Lung (tissue), 12 donors: ENCODE measurements around the gene HMGCS2. TPM values are rescaled to one million over a fixed set of nuclear protein-coding genes. Genes with fewer than 3 reads are reported as not detected.

Experiments
- ATAC-seq: fragments of 200-7000 bp; cut with Tn5 transposase; one replicate; pipeline ENCODE4 v1.9.1; 2020; ENCODE audit warnings: moderate number of reproducible peaks; ENCODE audit not compliant: insufficient read depth, low FRiP score
- DNase-seq, 3 donors: peaks; one replicate each; pipeline ENCODE4 v3.0.0-alpha.2; 2013 to 2017
- H3K27ac ChIP-seq, 2 donors: one replicate each; pipeline ENCODE4 v1.5.1; 2013; ENCODE audit warnings: mild to moderate bottlenecking in 2 of 2, moderate library complexity in 2 of 2, control low read depth in 1 of 2, inconsistent platforms in 1 of 2, low read depth in 1 of 2, low read length in 1 of 2
- H3K27me3 ChIP-seq, 3 donors: one replicate each; pipeline ENCODE4 v1.5.1; 2013; ENCODE audit warnings: low read length in 2 of 3; ENCODE audit not compliant: control insufficient read depth in 3 of 3, insufficient read depth in 3 of 3
- H3K36me3 ChIP-seq, 4 donors: one replicate each; pipeline ENCODE4 v1.5.1; 2013; ENCODE audit warnings: low read length in 4 of 4, mild to moderate bottlenecking in 1 of 4, moderate library complexity in 1 of 4; ENCODE audit not compliant: control insufficient read depth in 4 of 4, insufficient read depth in 4 of 4
- H3K4me1 ChIP-seq, 5 donors: one replicate each; pipeline ENCODE4 v1.5.1; 2013; ENCODE audit warnings: low read length in 5 of 5, mild to moderate bottlenecking in 2 of 5, moderate library complexity in 1 of 5; ENCODE audit not compliant: control insufficient read depth in 5 of 5, insufficient read depth in 5 of 5
- H3K4me3 ChIP-seq: one replicate; pipeline ENCODE4 v1.5.1; 2013; ENCODE audit warnings: mild to moderate bottlenecking, control low read depth, moderate library complexity
- H3K9ac ChIP-seq, 2 donors: one replicate each; pipeline ENCODE4 v1.5.1; 2013; ENCODE audit warnings: low read length in 2 of 2, control low read depth in 1 of 2; ENCODE audit not compliant: insufficient read depth in 1 of 2
- H3K9me3 ChIP-seq, 4 donors: one replicate each; pipeline ENCODE4 v1.5.1; 2013; ENCODE audit warnings: low read length in 3 of 4, mild to moderate bottlenecking in 1 of 4, moderate library complexity in 1 of 4; ENCODE audit not compliant: control insufficient read depth in 4 of 4, insufficient read depth in 3 of 4
- CTCF ChIP-seq: IDR thresholded peaks from 2 replicates; pipeline ENCODE4 v1.5.1; 2012; ENCODE audit warnings: mild to moderate bottlenecking; ENCODE audit errors: control extremely low read depth, extremely low read depth
- WGBS, 2 donors: extraction: QIAGEN DNeasy Blood & Tissue Kit; methylation state at CpG; one replicate each; pipeline ENCODE4 v1.1.7; 2013; 5-methylcytosine and 5-hydroxymethylcytosine counted together
- polyA plus RNA-seq, 2 donors: library from polyadenylated mRNA; stranded (reverse); fragments of 200-250 nt; gene quantifications; one replicate each; pipeline ENCODE4 v1.2.1, GENCODE V29; 2013
- total RNA-seq, 2 donors: library from RNA; depleted of rRNA in 1 of 2; stranded (reverse); fragments of >200 nt in 1 of 2; gene quantifications; one replicate each; pipeline ENCODE4 v1.2.1, GENCODE V29; 2014 to 2021
- donor health status: control.
- donor health status: control.
- donor health status: Bipolar disorder and iron deficiency.
- donor health status: healthy.
- donor health status: DM: yes; HTN: yes; CAD: no.

Gene HMGCS2
- total and polyA plus RNA-seq, 4 donors, result 0.28 to 4.2 (median 0.52) TPM; not detected in 1

- no peaks in the 10 kb centered on the region for H3K9me3 ChIP-seq
- 89 to 92% methylated on average over 6 of the region's 6 CpGs for WGBS, 2 donors
- H3K4me1 ChIP-seq, result no peaks in the 10 kb centered on the region
- no peak for TF ChIP-seq CTCF
- DNase-seq, result no peak
- H3K27ac ChIP-seq, result no peak overlapping the region
- H3K36me3 ChIP-seq, result peaks cover 0 to 40% (median 19%) of the 10 kb centered on the region in 4 donors
- H3K4me3 ChIP-seq, result no peak overlapping the region
- ATAC-seq, result no peak
- H3K27me3 ChIP-seq, result no peaks in the 10 kb centered on the region
- H3K9ac ChIP-seq, result no peak overlapping the region
These were observed 36.8 kb downstream of the HMGCS2 start for GRCh38 chr1:119731741-119732430.

GRCh38 chr1:119731060-119731459 lies 37.6 kb downstream of the HMGCS2 start:
- no peak for TF ChIP-seq CTCF
- peaks cover 0 to under 1% (median 0%) of the 10 kb centered on the region in 4 donors for H3K9me3 ChIP-seq
- DNase-seq (no peak), ATAC-seq (no peak)
- H3K9ac ChIP-seq, result no peak overlapping the region
- H3K36me3 ChIP-seq, result peaks cover 0 to 37% (median 16%) of the 10 kb centered on the region in 4 donors
- H3K4me3 ChIP-seq, result no peak overlapping the region
- WGBS, 2 donors, result 91 to 98% methylated on average over 5 of the region's 5 CpGs
- no peaks in the 10 kb centered on the region for H3K27me3 ChIP-seq
- H3K4me1 ChIP-seq, result no peaks in the 10 kb centered on the region
- H3K27ac ChIP-seq, result no peak overlapping the region

- Histone ChIP-seq H3K9me3 (peaks cover 0 to 2% (median 0%) of the 10 kb centered on the region in 4 donors), H3K36me3 (peaks cover 0 to 34% (median 11%) of the 10 kb centered on the region in 4 donors), H3K27me3 (no peaks in the 10 kb centered on the region), H3K4me1 (no peaks in the 10 kb centered on the region), H3K9ac (no peak overlapping the region), H3K27ac (no peak overlapping the region), H3K4me3 (no peak overlapping the region)
- no peak for TF ChIP-seq CTCF
- no peak for DNase-seq
- no peak for ATAC-seq
These were observed 39.7 kb downstream of the HMGCS2 start for GRCh38 chr1:119729044-119729443.

- H3K36me3 ChIP-seq, result peaks cover 0 to 41% (median 14%) of the 10 kb centered on the region in 4 donors
- no peaks in the 10 kb centered on the region for H3K27me3 ChIP-seq
- ATAC-seq (no peak), DNase-seq (no peak)
- 22 to 44% methylated on average over 1 of the region's 1 CpG for WGBS, 2 donors
- H3K9ac ChIP-seq, result no peak overlapping the region
- H3K9me3 ChIP-seq, result peaks cover 0 to 2% (median 0%) of the 10 kb centered on the region in 4 donors
- no peak for TF ChIP-seq CTCF
- H3K27ac ChIP-seq, result no peak overlapping the region
- no peak overlapping the region for H3K4me3 ChIP-seq
- no peaks in the 10 kb centered on the region for H3K4me1 ChIP-seq
These were observed 40.7 kb downstream of the HMGCS2 start for GRCh38 chr1:119727991-119728390.
